Activated T-helper 9 cell treated with anti-CD3 and anti-CD28 coated beads, Interleukin-2, amount 50 U/mL, for 16 hours (primary cell): ENCODE results near the gene UBD.

Experiments used
- DNase-seq: peaks from one replicate; pipeline ENCODE4 v3.0.0-alpha.2; 2020; ENCODE audit warnings: low read depth

The UBD gene

DNA sequence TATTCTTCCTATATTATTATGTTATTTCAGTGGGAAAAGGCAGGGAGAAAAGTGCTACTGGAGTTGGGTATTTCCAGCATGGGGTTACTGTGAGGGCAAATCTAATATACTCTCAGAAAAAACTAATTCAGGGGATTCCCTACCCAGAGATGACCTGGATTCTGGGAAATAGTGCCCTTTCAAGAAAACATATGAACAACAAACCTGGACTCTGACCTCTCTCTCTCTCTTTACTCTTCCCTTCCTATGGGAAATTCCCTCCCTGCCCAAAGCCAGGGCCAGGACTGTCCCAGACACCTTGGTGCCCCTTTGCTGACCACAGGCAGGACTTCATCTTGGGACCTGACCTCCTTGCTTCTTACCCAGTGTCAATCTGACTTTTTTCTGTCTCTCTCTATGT is 1.6 kb upstream of the UBD start:
- no peak for DNase-seq

DNA sequence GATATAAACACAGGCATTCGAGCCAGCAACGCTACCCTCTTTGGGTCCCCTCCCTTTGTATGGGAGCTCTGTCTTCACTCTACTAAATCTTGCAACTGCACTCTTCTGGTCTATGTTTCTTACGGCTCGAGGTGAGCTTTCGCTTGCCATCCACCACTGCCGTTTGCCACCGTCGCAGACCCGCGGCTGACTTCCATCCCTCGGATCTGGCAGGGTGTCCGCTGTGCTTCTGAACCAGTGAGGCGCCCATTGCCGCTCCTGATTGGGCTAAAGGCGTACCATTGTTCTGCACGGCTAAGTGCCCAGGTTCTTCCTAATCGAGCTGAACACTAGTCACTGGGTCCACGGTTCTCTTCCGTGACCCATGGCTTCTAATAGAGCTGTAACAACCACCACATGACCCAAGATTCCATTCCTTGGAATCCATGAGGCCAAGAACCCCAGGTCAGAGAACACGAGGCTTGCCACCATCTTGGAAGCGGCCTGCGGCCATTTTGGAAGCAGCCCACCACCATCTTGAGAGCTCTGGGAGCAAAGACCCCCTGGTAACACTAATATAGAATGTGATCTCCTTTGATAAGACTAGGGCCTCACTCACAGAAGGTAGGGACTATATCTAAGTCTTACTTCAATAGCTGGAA is 973 bp downstream of the UBD start:
- no peak for DNase-seq

DNA sequence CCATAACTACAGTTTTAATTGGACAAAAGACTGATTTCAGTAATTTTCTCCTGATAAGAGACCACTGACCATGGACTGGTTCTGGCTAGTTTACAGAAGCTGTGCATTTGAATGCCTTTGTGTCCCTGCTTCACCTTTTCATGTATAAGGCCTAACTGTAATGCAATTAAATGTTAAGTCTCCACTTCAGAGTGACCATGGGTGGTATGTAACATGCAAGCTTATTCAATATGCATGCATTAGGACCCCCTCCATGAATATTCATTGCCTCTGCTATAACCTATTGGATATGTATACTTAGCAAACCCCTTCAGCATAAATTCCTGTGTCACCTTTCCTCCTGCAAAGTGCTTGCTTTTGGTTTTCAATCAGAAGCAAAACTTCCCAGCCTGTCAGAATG is 2.2 kb downstream of the UBD start:
- no peak for DNase-seq

DNA sequence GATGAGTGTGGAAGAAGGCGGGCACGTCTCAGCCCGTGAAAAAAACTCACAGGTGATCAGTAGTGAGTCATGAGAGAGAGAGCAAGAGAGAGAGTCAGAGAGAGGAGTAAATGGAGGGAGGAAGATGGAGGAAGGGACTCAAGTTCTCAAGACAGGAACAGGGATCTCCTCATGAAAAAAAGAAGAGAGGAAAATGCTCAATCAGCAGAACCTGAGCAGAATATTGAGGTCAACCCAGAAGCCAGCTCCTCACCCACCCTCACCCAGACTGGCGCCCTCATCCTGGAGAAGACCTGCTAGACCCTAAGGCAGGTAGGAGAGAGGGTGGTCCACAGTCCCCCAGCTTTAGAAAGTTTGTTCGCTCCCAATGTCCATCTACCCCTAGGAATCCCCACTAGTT is 4.8 kb downstream of the UBD start:
- DNase-seq: no peak

DNA sequence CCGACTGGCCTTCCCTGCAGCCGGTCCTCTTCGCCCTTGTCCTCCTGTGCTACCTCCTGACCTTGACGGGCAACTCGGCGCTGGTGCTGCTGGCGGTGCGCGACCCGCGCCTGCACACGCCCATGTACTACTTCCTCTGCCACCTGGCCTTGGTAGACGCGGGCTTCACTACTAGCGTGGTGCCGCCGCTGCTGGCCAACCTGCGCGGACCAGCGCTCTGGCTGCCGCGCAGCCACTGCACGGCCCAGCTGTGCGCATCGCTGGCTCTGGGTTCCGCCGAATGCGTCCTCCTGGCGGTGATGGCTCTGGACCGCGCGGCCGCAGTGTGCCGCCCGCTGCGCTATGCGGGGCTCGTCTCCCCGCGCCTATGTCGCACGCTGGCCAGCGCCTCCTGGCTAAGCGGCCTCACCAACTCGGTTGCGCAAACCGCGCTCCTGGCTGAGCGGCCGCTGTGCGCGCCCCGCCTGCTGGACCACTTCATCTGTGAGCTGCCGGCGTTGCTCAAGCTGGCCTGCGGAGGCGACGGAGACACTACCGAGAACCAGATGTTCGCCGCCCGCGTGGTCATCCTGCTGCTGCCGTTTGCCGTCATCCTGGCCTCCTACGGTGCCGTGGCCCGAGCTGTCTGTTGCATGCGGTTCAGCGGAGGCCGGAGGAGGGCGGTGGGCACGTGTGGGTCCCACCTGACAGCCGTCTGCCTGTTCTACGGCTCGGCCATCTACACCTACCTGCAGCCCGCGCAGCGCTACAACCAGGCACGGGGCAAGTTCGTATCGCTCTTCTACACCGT is 6.1 kb downstream of the UBD start:
- DNase-seq: no peak

DNA sequence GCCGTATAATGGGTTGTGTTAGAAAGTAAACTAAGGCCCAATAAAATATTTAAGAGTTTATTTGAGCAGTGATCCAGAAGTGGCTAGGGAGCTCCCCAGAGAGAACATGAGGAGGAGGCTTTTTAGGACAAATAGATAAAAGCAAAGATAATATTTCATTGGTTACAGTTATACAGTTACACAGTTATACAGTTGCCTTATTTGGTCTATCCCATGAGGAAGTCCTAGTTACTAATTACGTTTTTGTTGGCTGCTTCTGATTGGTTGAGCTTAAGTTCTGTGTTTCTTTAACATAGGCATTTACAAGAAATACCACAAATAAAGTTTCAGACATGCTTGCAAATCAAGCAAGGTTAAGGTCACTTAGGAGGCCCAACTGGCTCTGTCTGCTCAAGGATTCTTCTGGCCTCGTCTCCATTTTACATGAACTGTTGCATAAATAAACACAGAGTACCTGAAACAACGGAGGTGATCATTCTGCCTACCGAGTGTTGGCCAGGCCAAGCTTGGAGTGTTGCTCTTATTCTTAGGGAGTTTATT is 7.0 kb downstream of the UBD start:
- DNase-seq: no peak

DNA sequence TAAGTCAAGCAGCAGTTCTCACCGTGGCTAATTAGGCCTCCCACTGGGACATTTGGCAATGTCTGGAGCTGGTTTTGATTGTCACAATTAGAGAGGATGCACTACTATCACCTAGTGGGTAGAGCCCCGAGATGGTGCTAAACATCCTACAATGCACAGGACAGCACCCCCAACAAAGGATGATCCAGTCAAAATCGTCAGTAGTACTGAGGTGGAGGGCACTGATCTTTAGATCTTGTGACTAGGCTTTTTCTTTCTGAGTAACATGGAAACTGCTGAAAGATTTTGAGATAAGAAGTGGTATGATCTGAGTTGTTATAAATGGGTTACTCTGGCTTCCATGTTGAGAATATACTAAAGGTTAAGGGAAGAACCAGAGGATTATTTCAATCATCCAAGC is 12.0 kb downstream of the UBD start:
- DNase-seq: no peak

DNA sequence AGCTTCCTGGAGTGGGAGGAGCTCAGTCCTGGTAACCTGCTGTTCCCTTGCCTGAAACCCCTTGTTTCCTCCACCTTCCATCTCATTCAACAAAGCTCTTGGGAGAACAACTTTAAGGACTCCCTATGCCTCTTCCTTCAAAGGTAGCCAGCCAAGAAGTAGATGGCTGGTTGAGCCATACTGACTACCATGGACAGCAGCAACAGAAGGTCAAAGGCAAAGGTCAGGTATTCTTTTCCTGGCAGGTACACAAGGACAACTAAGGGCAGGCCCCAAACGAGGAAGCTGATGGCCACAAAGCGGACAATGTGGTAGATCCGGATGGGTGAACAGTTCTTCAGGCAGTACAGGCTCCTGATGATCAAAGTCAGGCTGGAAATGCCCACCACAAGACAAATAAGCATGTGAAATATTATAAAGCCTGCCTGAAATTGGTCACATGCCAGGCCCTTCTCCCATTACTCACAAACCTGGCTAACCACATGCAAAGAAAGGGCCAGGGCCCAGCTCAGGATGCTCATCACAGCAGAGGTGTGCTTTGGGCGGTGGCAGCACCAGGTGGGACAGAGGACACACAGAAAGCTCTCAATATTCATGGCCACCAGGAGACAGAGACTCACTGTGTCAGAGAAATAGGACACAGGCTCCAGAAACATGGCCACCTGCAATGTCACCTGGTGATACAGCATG is 21.7 kb downstream of the UBD start:
- DNase-seq: no peak

DNA sequence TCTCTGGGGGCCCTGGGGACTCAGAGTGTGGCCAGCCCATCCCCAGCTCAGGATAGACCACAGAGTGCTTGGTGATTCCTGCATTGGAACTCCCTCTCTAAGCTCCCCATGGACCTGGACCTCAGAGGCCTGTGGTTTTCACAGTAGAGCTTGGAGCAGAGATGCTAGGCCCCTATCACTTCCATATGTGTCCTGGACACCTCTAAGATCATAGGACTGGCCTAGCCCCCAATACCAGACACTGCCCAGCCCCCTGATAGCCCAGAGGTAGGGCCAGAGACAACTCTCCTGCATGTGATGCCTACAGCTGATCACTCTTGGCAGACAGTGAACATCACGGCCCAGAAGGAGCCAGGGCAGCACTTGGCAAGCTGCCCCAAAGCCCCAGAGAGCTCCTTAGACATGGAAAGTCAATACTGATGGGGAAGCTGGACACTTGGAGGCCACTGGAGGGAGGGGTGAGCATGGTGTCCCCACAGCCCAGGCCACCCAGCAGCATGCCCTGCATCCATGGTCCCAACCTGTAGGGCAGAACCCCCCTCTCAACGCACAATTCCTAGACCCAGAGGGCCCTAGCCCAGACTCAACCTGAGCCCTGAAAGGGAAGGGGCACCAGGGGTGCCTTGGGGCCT is 27.1 kb downstream of the UBD start:
- DNase-seq: no peak

DNA sequence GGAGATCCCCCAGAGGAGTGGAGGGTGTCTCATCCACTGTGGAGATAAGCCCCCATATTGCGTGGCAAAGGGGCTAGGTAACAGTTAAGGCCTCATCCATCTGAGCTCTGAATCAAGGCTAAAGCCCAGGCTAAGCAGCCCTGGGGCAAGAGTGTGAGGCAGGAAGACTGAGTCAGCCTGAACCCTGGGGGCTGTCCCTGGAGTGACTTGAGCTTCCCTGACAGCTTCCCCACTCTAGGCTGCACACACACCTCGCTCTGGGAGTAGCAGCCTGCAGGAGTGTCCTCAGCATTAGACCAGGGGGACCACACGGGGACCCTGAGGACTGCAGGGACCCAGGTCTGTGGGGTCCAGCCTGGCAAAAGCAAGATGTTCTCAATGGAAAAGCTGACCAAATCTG is 27.9 kb downstream of the UBD start:
- DNase-seq: no peak

DNA sequence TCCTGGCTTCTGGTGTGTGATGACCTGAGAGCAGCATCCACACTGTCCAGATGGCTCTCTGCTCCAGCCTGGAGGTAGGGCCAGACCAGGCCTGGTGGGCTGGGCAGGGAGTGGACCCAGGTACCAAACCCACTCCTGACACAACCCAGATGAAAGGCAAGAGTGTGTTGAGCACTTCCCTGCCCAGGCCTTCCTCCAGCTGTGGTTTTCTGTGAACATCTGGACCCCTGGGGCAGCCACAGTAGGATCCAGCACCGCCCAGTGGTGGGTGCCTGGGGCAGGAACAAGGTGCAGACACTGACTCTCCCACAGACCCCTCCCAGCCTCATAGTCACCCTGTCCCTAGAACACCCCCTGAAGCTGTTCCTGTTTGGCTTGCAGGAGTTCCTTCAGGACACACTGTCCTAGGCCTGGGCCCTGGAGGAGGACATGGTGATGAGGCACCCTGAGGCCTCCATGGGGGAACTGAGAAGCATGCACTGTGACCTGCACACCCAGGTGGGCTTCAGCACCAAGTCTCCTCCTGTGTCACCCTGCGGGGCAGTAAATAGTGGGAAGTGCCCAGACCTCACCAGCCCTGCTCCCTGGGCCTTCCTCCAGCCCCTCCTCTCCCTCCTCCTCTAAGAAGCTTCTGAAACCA is 28.7 kb downstream of the UBD start:
- DNase-seq: no peak

DNA sequence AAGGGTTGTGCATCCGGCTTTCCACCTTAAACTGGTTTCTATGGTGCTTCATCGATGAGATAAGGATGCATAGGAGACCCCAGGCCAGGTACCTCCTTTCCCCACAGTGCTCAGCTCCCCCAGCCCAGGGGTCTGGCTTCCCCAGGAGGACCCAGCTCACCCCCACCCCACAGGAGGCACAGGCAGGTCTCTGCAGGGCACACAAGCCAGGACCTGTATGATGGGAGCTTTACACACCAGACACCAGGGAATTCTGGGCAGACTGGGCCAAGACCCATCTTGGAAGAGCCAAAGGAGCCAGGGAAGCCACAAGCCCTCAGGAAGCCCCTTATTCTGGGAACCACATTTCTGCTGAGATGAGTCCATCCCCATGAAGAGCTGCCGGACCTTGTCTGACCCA is 29.6 kb downstream of the UBD start:
- DNase-seq: no peak

DNA sequence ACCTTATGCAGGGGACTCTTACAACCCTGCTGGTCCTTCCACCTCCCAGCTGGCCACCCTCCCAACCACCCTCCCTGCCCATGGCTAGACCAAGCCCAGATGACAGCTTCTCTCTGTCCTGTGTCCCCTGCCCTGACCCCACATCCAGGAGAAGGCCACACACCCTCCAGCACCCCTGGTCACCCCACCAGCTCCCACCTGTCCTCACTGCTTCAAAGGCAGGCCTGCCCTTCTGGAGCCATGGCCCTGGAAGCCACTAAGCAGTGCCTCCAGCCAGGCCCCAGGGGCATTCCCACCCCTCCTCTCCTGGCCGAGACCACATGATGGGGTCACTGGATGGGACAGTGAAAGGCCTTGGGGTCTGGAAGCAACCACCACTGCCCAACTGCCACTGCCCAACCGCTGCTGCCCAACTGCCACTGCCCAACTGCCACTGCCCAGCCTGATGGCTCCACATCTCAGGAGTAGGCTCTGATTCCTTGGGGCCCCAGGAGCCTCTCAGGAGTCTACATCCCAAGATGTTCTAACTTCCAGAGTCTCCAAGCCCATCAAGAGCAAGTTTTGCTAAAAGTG is 30.5 kb downstream of the UBD start:
- DNase-seq: no peak

DNA sequence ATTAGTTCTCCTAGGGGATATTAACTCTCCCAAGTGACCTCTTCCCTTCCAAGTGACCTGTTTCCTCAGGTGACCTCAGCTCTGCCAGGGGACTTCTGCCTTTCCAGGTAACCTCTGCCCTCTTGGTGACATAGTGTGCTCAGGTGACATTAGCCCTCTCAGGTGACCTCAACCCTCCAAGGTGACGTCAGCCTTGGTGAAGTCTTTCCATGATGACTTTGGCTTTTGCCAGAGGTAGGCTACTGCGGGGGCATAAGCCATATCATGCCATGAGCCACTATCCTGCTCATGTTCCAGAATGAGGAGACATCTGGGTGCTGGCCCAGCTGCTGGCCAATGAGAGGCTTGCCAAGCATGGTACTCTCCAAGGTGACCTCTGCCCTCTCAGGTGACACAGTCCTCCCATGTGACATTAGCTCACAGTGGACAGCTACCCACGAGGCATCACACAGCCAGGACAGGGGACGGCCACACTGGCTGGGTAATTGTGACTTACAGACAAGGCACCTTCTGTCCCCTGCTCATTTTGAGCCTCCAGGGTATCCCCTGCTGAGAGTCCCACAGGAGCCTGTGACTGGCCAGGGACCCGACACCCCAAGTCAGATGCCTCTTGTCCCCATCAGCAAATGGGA is 31.1 kb downstream of the UBD start:
- no peak for DNase-seq

DNA sequence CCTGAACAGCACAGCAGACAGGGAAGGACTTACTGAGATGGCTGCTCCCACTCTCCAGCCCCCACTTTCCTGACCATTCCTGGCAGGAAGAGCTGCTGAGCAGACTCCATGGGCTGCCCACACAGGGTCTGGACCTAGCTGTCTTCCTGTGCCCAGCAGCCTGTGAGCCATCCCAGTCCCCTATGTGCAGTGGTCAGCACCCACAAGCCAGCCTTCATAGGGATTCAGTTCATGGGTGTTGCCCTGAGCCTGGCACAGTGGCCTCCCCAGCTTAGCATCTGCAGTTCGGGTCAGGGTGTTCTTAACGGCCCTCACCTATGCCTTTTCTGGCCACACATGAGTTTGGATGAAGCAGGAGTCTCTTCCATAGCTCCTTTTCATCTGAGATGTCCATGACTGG is 32.0 kb downstream of the UBD start:
- no peak for DNase-seq

DNA sequence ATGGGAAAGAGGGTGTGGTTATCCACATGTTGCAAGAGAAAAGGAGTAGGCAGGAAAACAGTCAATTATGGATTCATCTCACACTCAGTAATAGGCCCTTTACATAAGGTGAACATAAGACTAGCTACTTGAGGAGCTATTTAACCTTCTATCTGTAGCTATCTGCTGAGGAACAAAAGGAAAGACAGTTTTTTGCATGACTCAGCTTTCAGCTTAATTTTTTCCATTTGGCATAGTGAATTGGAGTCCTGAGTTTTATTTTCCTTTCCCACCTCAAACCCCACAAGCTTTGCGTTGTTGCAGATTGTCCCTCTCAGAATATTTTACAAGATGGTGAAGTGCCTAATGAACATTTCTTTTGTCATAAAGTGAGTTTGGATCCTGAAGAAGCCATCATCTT is 32.4 kb downstream of the UBD start:
- no peak for DNase-seq

DNA sequence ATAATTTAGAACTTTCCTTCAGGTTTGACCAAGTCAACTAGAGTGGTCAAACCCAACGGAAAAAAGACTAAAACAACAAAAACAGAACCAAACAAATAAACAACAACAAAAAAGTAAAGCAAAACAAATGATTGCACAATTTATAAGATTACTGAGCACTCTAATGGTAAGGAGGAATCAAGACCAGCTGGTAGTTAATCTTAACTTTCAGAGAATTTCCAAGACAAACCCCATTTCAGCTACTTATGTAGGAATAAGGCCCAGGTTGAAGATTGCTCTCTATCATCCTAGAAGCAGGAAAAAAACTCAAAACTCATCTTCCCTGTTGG is 34.3 kb downstream of the UBD start:
- DNase-seq: no peak

DNA sequence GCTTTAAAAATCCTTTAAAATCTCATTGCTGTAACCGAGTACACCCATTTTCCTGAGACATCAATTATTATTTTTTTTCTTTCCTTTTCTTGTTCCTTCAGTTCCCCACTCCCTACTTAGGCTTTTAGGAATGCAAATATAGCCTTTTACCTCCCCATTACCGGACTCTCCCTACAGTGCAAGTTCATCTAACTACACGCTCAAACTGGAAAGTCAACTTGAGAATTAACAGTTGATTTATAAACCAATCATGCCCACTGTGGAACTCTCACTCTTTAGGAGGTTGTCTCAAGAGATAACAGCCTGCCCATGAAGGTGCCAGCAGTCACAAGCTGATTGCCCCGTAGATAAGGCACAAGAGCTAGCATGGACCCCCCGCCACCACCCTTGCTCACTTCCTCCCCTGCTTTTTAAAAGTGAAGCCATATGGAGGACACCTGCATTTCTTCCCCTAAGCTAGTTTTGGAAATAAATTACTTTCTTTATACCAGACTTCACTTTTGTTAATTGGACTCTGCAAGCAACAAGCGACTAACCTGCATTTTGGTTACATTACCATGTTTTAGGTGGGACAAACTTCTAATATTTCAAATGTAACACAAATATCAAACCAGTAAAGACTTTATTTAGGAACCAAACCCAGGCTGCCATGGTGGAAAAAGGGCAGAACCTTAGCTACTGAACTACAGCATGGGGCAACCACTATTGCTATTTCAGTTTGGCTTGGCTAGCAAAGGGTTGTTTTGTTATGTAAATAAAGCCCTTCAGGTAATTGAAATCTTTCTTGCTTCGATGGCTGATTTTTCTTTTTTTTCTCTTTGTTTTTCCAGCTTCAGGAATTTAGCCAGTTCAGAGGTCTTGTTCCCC is 34.9 kb downstream of the UBD start:
- DNase-seq: no peak

DNA sequence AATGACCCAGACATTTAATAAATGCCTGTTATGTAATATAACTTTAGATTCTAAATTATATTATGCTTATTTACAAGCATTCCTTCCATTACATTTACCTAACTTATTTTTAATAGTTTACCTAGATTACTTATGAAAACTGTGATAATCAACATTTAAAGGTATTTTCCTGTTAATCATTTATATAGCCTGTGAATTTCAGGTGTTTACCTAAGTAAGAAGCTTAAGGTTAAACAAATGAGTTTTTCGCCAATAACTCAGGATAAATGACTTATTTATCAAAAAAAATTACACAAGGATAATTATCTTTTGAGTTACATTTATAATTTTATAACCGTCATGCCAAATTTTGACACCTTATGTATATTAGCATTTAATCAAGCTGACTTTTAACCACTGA is 35.5 kb downstream of the UBD start:
- no peak for DNase-seq

DNA sequence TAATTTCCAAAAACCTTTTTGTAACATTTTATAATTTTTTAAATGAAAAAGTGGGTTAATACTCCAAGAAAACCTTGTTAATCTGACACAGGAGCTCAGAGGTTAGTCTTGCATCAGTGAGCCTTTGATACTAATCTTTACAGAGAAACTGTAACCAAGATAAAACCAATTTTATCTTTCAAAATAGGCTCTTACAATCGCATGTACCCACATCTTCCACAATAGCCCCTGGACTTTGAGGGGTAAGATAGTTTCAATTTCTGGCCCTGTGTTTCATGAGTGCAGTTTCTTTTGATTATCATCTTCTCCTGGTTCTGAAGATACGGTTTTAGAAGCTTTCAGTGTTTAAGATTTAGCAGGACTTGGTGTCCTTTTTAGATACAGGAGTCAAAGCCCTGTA is 37.3 kb downstream of the UBD start:
- DNase-seq: no peak
